GM12873 (cell line): ENCODE data around the gene RNF17.

ENCODE experiments used
- TF ChIP-seq, protein P1 (sequence below): IDR thresholded peaks from 2 replicates; pipeline ENCODE4 v1.5.1; 2012; ENCODE audit warnings: low read depth, mild to moderate bottlenecking, moderate library complexity, low read length, control low read depth; ENCODE audit not compliant: insufficient read depth; ENCODE audit errors: missing control alignments

Gene RNF17

DNA sequence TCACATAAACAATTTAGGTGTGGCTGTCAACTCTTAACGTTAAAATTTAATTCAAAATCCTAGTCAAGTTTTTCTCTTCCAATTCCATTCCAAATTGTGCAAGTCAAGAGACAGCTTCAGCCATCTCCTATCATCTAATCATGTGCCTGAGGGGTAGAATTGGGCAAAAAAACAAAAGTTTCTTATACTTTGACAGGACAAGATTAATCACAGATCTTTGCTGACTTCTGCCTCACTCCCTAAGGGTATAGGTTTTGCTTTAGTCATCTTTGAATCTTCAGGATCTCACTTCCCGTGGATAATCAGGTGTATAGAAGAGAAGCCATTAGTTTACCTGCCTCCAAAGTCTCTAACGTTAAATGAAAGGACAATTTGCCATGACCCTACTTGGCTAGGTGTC, 24.6 kb downstream of the RNF17 start:
- TF ChIP-seq, protein P1, sequence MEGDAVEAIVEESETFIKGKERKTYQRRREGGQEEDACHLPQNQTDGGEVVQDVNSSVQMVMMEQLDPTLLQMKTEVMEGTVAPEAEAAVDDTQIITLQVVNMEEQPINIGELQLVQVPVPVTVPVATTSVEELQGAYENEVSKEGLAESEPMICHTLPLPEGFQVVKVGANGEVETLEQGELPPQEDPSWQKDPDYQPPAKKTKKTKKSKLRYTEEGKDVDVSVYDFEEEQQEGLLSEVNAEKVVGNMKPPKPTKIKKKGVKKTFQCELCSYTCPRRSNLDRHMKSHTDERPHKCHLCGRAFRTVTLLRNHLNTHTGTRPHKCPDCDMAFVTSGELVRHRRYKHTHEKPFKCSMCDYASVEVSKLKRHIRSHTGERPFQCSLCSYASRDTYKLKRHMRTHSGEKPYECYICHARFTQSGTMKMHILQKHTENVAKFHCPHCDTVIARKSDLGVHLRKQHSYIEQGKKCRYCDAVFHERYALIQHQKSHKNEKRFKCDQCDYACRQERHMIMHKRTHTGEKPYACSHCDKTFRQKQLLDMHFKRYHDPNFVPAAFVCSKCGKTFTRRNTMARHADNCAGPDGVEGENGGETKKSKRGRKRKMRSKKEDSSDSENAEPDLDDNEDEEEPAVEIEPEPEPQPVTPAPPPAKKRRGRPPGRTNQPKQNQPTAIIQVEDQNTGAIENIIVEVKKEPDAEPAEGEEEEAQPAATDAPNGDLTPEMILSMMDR, result no peak

- TF ChIP-seq, protein P1, result no peak
These were observed 38.1 kb downstream of the RNF17 start for GRCh38 chr13:24802074-24802473.

DNA sequence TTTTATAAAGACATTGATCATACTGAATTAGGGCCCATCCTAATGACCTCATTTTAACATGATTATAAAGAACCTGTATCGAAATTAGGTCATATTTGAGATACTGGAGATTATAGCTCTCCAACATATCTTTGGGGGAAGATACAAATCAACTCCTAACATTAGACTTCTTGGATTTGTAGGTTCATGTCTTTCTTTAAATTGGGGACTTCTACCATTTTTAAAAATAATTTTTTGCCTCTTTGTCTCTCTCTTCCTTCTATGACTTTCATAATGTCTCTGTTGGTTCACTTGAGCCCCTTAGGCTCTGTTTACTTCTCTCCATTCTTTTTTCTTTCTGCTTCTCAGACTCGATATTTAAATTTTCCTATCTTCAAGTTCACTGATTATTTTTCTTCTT, 57.2 kb downstream of the RNF17 start:
- TF ChIP-seq, protein P1, result no peak

DNA sequence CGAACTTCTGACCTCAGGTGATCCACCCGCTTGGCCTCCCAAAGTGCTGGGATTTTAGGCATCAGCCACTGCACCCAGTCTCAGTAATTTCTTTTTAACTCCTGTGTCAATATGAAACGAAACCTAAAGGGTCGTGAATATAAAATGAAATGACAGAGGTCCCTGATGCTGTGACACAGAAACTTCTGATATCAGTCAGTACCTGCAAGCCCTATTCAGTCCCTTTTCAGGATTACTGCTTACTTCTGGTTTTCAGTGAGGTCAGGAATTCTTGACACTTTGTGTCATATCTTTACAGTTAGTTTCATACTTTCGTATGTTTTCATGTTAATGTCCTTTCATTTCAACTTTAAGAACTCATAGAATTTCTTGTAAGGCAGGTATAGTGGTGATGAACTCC, 58.7 kb downstream of the RNF17 start:
- TF ChIP-seq, protein P1, result no peak

- TF ChIP-seq, protein P1, result no peak
These were observed 63.8 kb downstream of the RNF17 start for GRCh38 chr13:24827799-24828198.

DNA sequence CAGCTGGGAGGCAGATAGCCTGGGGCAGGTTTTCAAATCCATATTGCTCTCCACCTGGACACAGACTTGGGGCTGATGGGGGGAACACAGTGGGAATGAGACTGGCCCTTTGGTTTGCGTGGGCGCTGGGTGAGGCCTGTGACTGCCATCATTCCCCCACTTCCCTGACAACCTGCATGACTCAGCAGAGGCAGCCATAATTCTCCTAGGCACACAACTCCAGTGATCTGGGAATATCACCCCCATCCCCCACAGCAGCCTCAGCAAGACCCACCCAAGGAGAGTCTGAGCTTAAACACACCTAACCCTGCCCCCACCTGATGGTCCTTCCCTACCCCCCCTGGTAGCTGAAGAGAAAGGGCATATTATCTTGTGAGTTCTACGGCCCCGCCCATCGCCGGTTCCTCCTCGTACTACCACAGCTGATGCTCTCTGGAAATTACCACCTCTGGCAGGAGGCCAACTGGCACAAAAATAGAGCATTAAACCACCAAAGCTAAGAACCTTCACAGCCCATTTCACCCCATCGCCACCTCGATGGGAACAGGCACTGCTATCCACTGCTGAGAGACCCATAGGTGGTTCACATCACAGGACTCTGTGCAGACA, 71.0 kb downstream of the RNF17 start:
- TF ChIP-seq, protein P1, result no peak

- TF ChIP-seq, protein P1, result no peak
These were observed 78.7 kb downstream of the RNF17 start for GRCh38 chr13:24842549-24843274.
